HepG2 (cell line): Measurements from ENCODE around the gene FGFR2. TPM values are rescaled to one million over a fixed set of nuclear protein-coding genes. Genes with fewer than 3 reads are reported as not detected.

Source experiments
- ATAC-seq: fragments of 200-7000 bp; cut with Tn5 transposase; 3 replicates; pipeline ENCODE4 v1.9.1; 2020; ENCODE audit warnings: mild to moderate bottlenecking, moderate library complexity
- BruUV-seq: library from RNA; stranded (reverse); fragments of 400-500 nt; replicated peaks from 2 replicates; lab custom pipeline; 2021; lab: Mats Ljungman, UMichigan
- CTCF ChIA-PET: fragments of 300-600 bp; formaldehyde crosslinking; extraction: SDS; loops from one replicate; lab custom pipeline; 2021; ENCODE audit warnings: low total read pairs, inconsistent platforms, low intra/inter-chr PET ratio; lab: Yijun Ruan, JAX
- POLR2A ChIA-PET: fragments of 350-600 bp; sonication (Branson Sonifier 250); formaldehyde crosslinking; loops from one replicate; lab custom pipeline; 2020; ENCODE audit warnings: antibody characterized with exemption, inconsistent platforms; lab: Yijun Ruan, JAX
- DNase-seq: peaks from one replicate; pipeline ENCODE4 v3.0.0-alpha.2; 2015; ENCODE audit warnings: low spot score
- FAIRE-seq: peaks from 3 replicates; lab custom pipeline; 2011; peaks lifted over from hg19 to GRCh38; lab: Jason Lieb, UNC
- H2AFZ ChIP-seq: one replicate; pipeline ENCODE4 v1.6.1; 2011; ENCODE audit warnings: low read length, inconsistent platforms
- H3K27ac ChIP-seq: fragments of 300-600 bp; 3 replicates; pipeline ENCODE4 v1.8.0; 2011; ENCODE audit warnings: mixed run types, mild to moderate bottlenecking, mixed read lengths, low read length, inconsistent platforms; ENCODE audit not compliant: insufficient read depth; ENCODE audit errors: extremely low read length
- H3K27me3 ChIP-seq, 2 experiments: fragments of 200-600 bp in 1 of 2; 2 replicates in 1 of 2; 3 replicates in 1 of 2; pipeline versions ENCODE4 v1.6.0 to v1.8.0; 2011; ENCODE audit warnings: low read length in 2 of 2, mild to moderate bottlenecking in 2 of 2, moderate library complexity in 2 of 2, inconsistent platforms in 1 of 2; ENCODE audit not compliant: insufficient read depth in 2 of 2, control insufficient read depth in 1 of 2
- H3K36me3 ChIP-seq, 2 experiments: fragments of 200-600 bp in 1 of 2; replicated peaks in 1 of 2; 2 replicates in 1 of 2; 3 replicates in 1 of 2; pipeline versions ENCODE4 v1.5.1 to v1.8.0; 2011; ENCODE audit warnings: low read length in 2 of 2, inconsistent platforms in 1 of 2; ENCODE audit not compliant: insufficient read depth in 2 of 2, control insufficient read depth in 1 of 2
- H3K4me1 ChIP-seq: 2 replicates; pipeline ENCODE4 v1.5.1; 2012; ENCODE audit warnings: low read length, inconsistent platforms; ENCODE audit not compliant: insufficient read depth
- H3K4me2 ChIP-seq: 2 replicates; pipeline ENCODE4 v1.6.0; 2011; ENCODE audit warnings: low read depth, low read length, inconsistent platforms
- H3K4me3 ChIP-seq, 3 experiments: fragments of 200-600 bp in 1 of 3; sonication (generic), shearing (Covaris generic) in 1 of 3; replicated peaks in 1 of 3; 2 replicates each; pipeline ENCODE4 v1.5.1; 2011 to 2016; ENCODE audit warnings: low read length in 3 of 3, inconsistent platforms in 2 of 3, low read depth in 2 of 3, mild to moderate bottlenecking in 2 of 3, control low read depth in 1 of 3, mixed read lengths in 1 of 3; ENCODE audit not compliant: insufficient read depth in 1 of 3
- H3K79me2 ChIP-seq: one replicate; pipeline ENCODE4 v1.6.1; 2011; ENCODE audit warnings: low read length, inconsistent platforms; ENCODE audit not compliant: insufficient read depth
- H3K9ac ChIP-seq: 2 replicates; pipeline ENCODE4 v1.6.0; 2011; ENCODE audit warnings: mild to moderate bottlenecking, low read depth, low read length, inconsistent platforms; ENCODE audit not compliant: insufficient read depth
- H3K9me3 ChIP-seq: 2 replicates; pipeline ENCODE4 v1.5.1; 2012; ENCODE audit warnings: mild to moderate bottlenecking, low read length
- H4K20me1 ChIP-seq: 2 replicates; pipeline ENCODE4 v1.6.0; 2011; ENCODE audit warnings: inconsistent platforms, mild to moderate bottlenecking, low read length, moderate library complexity; ENCODE audit not compliant: insufficient read depth
- ATAD3A ChIP-seq: sonication (generic); formaldehyde crosslinking; IDR thresholded peaks from 2 replicates; pipeline ENCODE4 v1.4.0; 2020; ENCODE audit warnings: missing genetic modification reagents
- BHLHE40 ChIP-seq: IDR thresholded peaks from 2 replicates; pipeline ENCODE4 v1.6.1; 2011; ENCODE audit warnings: low read length, improper control_type of control experiment
- DMTF1 ChIP-seq: sonication (generic); formaldehyde crosslinking; IDR thresholded peaks from 2 replicates; pipeline ENCODE4 v1.4.0; 2020; ENCODE audit warnings: mild to moderate bottlenecking, missing genetic modification reagents
- FOXC1 ChIP-seq: sonication (generic); formaldehyde crosslinking; IDR thresholded peaks from 2 replicates; pipeline ENCODE4 v1.8.0; 2022; ENCODE audit warnings: mild to moderate bottlenecking, missing genetic modification reagents, borderline replicate concordance
- FOXP4 ChIP-seq: sonication (generic); formaldehyde crosslinking; IDR thresholded peaks from 2 replicates; pipeline ENCODE4 v1.4.0; 2020; ENCODE audit warnings: missing genetic modification reagents
- MTERF4 ChIP-seq: sonication (generic); formaldehyde crosslinking; IDR thresholded peaks from 2 replicates; pipeline ENCODE4 v1.8.0; 2023; ENCODE audit warnings: mild to moderate bottlenecking, missing genetic modification reagents
- MZF1 ChIP-seq: sonication (generic); formaldehyde crosslinking; IDR thresholded peaks from 2 replicates; pipeline ENCODE4 v1.8.1; 2023; ENCODE audit warnings: mild to moderate bottlenecking, missing genetic modification reagents, borderline replicate concordance
- SMAD3 ChIP-seq: sonication (generic); formaldehyde crosslinking; IDR thresholded peaks from 2 replicates; pipeline ENCODE4 v1.4.0; 2020; ENCODE audit warnings: missing genetic modification reagents
- SNAPC5 ChIP-seq: sonication (generic); formaldehyde crosslinking; IDR thresholded peaks from 2 replicates; pipeline ENCODE4 v1.8.1; 2023; ENCODE audit warnings: mild to moderate bottlenecking, missing genetic modification reagents, borderline replicate concordance
- SYNCRIP ChIP-seq: fragments of 200-400 bp; formaldehyde crosslinking; IDR thresholded peaks from 2 replicates; pipeline ENCODE4 v1.6.1; 2018; ENCODE audit warnings: mild to moderate bottlenecking, low read depth, low read length; ENCODE audit not compliant: insufficient read depth
- TSC22D2 ChIP-seq: sonication (generic); formaldehyde crosslinking; IDR thresholded peaks from 2 replicates; pipeline ENCODE4 v1.5.1; 2020; ENCODE audit warnings: missing genetic modification reagents, mild to moderate bottlenecking, borderline replicate concordance
- YEATS4 ChIP-seq: sonication (generic); formaldehyde crosslinking; IDR thresholded peaks from 2 replicates; pipeline ENCODE4 v1.4.0; 2020; ENCODE audit warnings: missing genetic modification reagents, borderline replicate concordance
- ZNF639 ChIP-seq: conservative IDR thresholded peaks from 2 replicates; pipeline ENCODE4 v1.6.1; 2018; ENCODE audit warnings: missing genetic modification reagents
- WGBS: methylation state at CpG from one replicate; pipeline ENCODE4 v1.1.6; 2017; ENCODE audit warnings: low lambda C conversion rate; 5-methylcytosine and 5-hydroxymethylcytosine counted together
- in situ Hi-C: cut with HindIII; loops from 2 replicates; pipeline ENCODE4 v1.10.0; 2017; ENCODE audit warnings: low pct_unique_long_range_greater_than_20kb; ENCODE audit not compliant: extremely low pct_ligation_motif_present
- intact Hi-C: fragments of 100-400 bp; cut with micrococcal nuclease; formaldehyde crosslinking; loops from one replicate; pipeline ENCODE4 v1.10.0; 2022; ENCODE audit not compliant: unreplicated experiment
- polyA plus RNA-seq, 8 experiments: library from polyadenylated mRNA; depleted of rRNA in 3 of 8; stranded (reverse) in 7 of 8; unstranded in 1 of 8; fragments of >200 nt; fragmentation: Illumina TruSeq in 4 of 8; extraction: Trizol in 4 of 8; gene quantifications; 2 replicates each; pipeline versions ENCODE4 v1.2.1 to v1.2.3, GENCODE V29; 2011 to 2016; ENCODE audit warnings: low read depth in 4 of 8, missing spikeins in 1 of 8, mixed read lengths in 1 of 8; ENCODE audit not compliant: insufficient read depth in 1 of 8
- total RNA-seq, 5 experiments: library from RNA; depleted of rRNA; stranded (reverse); fragments of >200 nt; fragmentation: Illumina TruSeq; extraction: Trizol; gene quantifications; 2 replicates each; pipeline ENCODE4 v1.2.3, GENCODE V29; 2016; ENCODE audit warnings: low read depth in 1 of 5
- TF ChIP-seq, protein P1 (sequence below): sonication (generic); formaldehyde crosslinking; IDR thresholded peaks from 2 replicates; pipeline ENCODE4 v1.5.1; 2020; ENCODE audit warnings: missing genetic modification reagents, mild to moderate bottlenecking, borderline replicate concordance

FGFR2 gene
- total and polyA plus RNA-seq, 2 of the 13 experiments (the other 11 are each of a cell fraction or from before 2014, with no cell fraction given), result 1.6 to 2.6 TPM

DNA sequence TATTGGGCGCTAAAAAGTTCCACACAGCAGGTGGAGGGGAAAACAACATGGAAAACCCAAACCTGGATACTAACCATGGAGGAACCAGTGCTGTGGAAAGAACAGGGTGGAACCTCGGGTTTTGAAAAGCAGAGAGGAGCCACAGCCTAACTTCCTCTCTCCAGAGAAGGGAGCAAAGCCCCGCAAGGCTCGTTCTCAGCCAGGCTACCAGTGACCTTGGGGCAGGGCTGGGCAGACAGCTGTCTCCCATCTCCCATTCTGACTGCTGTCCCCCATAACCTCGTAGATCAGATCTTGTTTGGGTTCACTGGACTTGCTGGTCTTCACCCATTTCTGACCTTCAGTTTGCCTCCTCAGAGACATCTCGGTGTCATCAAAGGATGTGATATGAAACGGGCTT is 47.5 kb upstream of the FGFR2 start:
- no peak overlapping the region for H3K4me3 ChIP-seq
- H3K79me2 ChIP-seq, result no peaks in the 10 kb centered on the region
- BruUV-seq, result no TSS peak
- H3K27ac ChIP-seq, result no peak overlapping the region
- no peak overlapping the region for H2AFZ ChIP-seq
- DNase-seq (no peak), ATAC-seq (no peak), FAIRE-seq (no peak)
- H3K9ac ChIP-seq, result no peak overlapping the region
- H3K9me3 ChIP-seq, result no peaks in the 10 kb centered on the region
- no peak for TF ChIP-seq MTERF4
- no peak for TF ChIP-seq ATAD3A (CRISPR knock-in tag)
- TF ChIP-seq FOXC1 (CRISPR knock-in tag), result no peak
- TF ChIP-seq MZF1 (CRISPR knock-in tag), result no peak
- TF ChIP-seq, protein P1, sequence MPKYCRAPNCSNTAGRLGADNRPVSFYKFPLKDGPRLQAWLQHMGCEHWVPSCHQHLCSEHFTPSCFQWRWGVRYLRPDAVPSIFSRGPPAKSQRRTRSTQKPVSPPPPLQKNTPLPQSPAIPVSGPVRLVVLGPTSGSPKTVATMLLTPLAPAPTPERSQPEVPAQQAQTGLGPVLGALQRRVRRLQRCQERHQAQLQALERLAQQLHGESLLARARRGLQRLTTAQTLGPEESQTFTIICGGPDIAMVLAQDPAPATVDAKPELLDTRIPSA (CRISPR knock-in tag), result no peak
- TF ChIP-seq TSC22D2 (CRISPR knock-in tag), result no peak
- TF ChIP-seq ZNF639 (CRISPR knock-in tag), result no peak
- TF ChIP-seq SYNCRIP, result no peak
- no peak for TF ChIP-seq DMTF1 (CRISPR knock-in tag)
- no peak for TF ChIP-seq YEATS4 (CRISPR knock-in tag)
- TF ChIP-seq SMAD3 (CRISPR knock-in tag), result no peak
- TF ChIP-seq SNAPC5 (CRISPR knock-in tag), result no peak
- no peak for TF ChIP-seq FOXP4 (CRISPR knock-in tag)
- no peak for TF ChIP-seq BHLHE40
- intact Hi-C loops, result no loop called here
- H3K4me2 ChIP-seq, result no peak overlapping the region
- no peaks in the 10 kb centered on the region for H3K4me1 ChIP-seq
- no peaks in the 10 kb centered on the region for H3K36me3 ChIP-seq
- 46% methylated on average over 6 of the region's 7 CpGs for WGBS
- H3K27me3 ChIP-seq, result peaks cover 0 to 24% of the 10 kb centered on the region in 2 experiments; a peak in 1 of 5 replicates
- in situ Hi-C loops, result no loop called here
- no peaks in the 10 kb centered on the region for H4K20me1 ChIP-seq
- POLR2A ChIA-PET, result no interaction called here
- CTCF ChIA-PET, result no interaction called here
